HFFc6 (cell line): Measurements from ENCODE around the gene AQR. TPM values are rescaled to one million over a fixed set of nuclear protein-coding genes. Genes with fewer than 3 reads are reported as not detected.

Source experiments
- DNase-seq: peaks from one replicate; pipeline ENCODE4 v3.0.0-alpha.2; 2018
- H3K27ac Mint-ChIP-seq: 2 replicates; pipeline ENCODE4 v1.8.0; 2020; ENCODE audit warnings: mild to moderate bottlenecking, mixed read lengths
- H3K27me3 Mint-ChIP-seq: 2 replicates; pipeline ENCODE4 v1.8.0; 2021; ENCODE audit warnings: mild to moderate bottlenecking, moderate library complexity, mixed read lengths; ENCODE audit not compliant: insufficient read depth
- H3K36me3 Mint-ChIP-seq: 2 replicates; pipeline ENCODE4 v1.8.0; 2021; ENCODE audit warnings: low read depth, mixed read lengths
- H3K4me1 Mint-ChIP-seq: 2 replicates; pipeline ENCODE4 v1.8.0; 2020; ENCODE audit warnings: low read depth, mixed read lengths
- H3K4me3 Mint-ChIP-seq: 2 replicates; pipeline ENCODE4 v1.8.0; 2020; ENCODE audit warnings: mild to moderate bottlenecking, moderate library complexity, mixed read lengths
- H3K9me3 Mint-ChIP-seq: 2 replicates; pipeline ENCODE4 v1.8.0; 2020; ENCODE audit warnings: mild to moderate bottlenecking, mixed read lengths
- CTCF ChIP-seq: fragments of 200-600 bp; sonication (generic); IDR thresholded peaks from 2 replicates; pipeline ENCODE4 v1.5.0; 2021; ENCODE audit warnings: antibody characterized with exemption, mild to moderate bottlenecking
- total RNA-seq, 6 experiments: library from RNA; stranded (reverse); fragmentation: NEBNext Ultra II Directional; extraction: Animal tissue kit (Norgen Biotek cat#: 25700); gene quantifications; 2 replicates in 1 of 6; 3 replicates in 5 of 6; pipeline ENCODE4 v1.2.3, GENCODE V29; 2021

The AQR gene
- total RNA-seq, 6 experiments from 2014 or later = 24.9 to 31.1 (median 28.9) TPM

- no peak overlapping the region for H3K27ac Mint-ChIP-seq
- peaks cover 14% of the 10 kb centered on the region for H3K9me3 Mint-ChIP-seq
- H3K27me3 Mint-ChIP-seq = no peaks in the 10 kb centered on the region; the same call in 1 of the 2 replicates
- no peak overlapping the region for H3K4me3 Mint-ChIP-seq
- DNase-seq = no peak
- H3K4me1 Mint-ChIP-seq = peaks cover 29% of the 10 kb centered on the region
- TF ChIP-seq CTCF = no peak
- peaks cover 16% of the 10 kb centered on the region for H3K36me3 Mint-ChIP-seq
These were observed 131.3 kb downstream of the AQR start for GRCh38 chr15:34838282-34838681.

- peaks cover 16% of the 10 kb centered on the region for H3K36me3 Mint-ChIP-seq
These were observed 132.1 kb downstream of the AQR start for GRCh38 chr15:34837246-34838016.

GRCh38 chr15:34828145-34828911 is 141.2 kb downstream of the AQR start:
- Mint-ChIP-seq H3K27me3 (no peaks in the 10 kb centered on the region; the same call in 1 of the 2 replicates), H3K4me3 (no peak overlapping the region), H3K36me3 (no peaks in the 10 kb centered on the region), H3K27ac (no peak overlapping the region), H3K9me3 (no peaks in the 10 kb centered on the region), H3K4me1 (no peaks in the 10 kb centered on the region)
- DNase-seq = no peak
- no peak for TF ChIP-seq CTCF

More at GRCh38 chr15:34837246-34838016, 132.1 kb downstream of the AQR start:
- Mint-ChIP-seq H3K4me3 (no peak overlapping the region), H3K27me3 (no peaks in the 10 kb centered on the region; the same call in 1 of the 2 replicates), H3K27ac (no peak overlapping the region), H3K9me3 (peaks cover 14% of the 10 kb centered on the region), H3K4me1 (peaks cover 24% of the 10 kb centered on the region)
- TF ChIP-seq CTCF = no peak
- DNase-seq = peak; percentile 88

- H3K27me3 Mint-ChIP-seq = peaks cover 2% of the 10 kb centered on the region
- H3K27ac Mint-ChIP-seq = no peak overlapping the region
- no peak for DNase-seq
- peaks cover 38% of the 10 kb centered on the region for H3K4me1 Mint-ChIP-seq
- no peak overlapping the region for H3K4me3 Mint-ChIP-seq
- no peaks in the 10 kb centered on the region for H3K9me3 Mint-ChIP-seq
- peaks cover 12% of the 10 kb centered on the region; the same call in 1 of the 2 replicates for H3K36me3 Mint-ChIP-seq
- TF ChIP-seq CTCF = no peak
These were observed 147.7 kb downstream of the AQR start for GRCh38 chr15:34821831-34822230.

GRCh38 chr15:34820110-34820509 is 149.4 kb downstream of the AQR start:
- Mint-ChIP-seq H3K9me3 (no peaks in the 10 kb centered on the region), H3K4me3 (no peak overlapping the region), H3K4me1 (peaks cover 51% of the 10 kb centered on the region), H3K27me3 (peaks cover 2% of the 10 kb centered on the region; the same call in 1 of the 2 replicates), H3K27ac (no peak overlapping the region; the same call in 1 of the 2 replicates), H3K36me3 (peaks cover 12% of the 10 kb centered on the region; the same call in 1 of the 2 replicates)
- no peak for DNase-seq
- no peak for TF ChIP-seq CTCF
